GM19468 (cell line): ENCODE data around the gene CENPS.

Source experiments
- ATAC-seq: cut with Tn5 transposase; IDR thresholded peaks from one replicate; pipeline ENCODE4 v1.9.1; 2021; ENCODE audit warnings: mild to moderate bottlenecking, moderate library complexity, moderate number of reproducible peaks; ENCODE audit not compliant: unreplicated experiment; ENCODE audit errors: extremely low read depth

CENPS gene

DNA sequence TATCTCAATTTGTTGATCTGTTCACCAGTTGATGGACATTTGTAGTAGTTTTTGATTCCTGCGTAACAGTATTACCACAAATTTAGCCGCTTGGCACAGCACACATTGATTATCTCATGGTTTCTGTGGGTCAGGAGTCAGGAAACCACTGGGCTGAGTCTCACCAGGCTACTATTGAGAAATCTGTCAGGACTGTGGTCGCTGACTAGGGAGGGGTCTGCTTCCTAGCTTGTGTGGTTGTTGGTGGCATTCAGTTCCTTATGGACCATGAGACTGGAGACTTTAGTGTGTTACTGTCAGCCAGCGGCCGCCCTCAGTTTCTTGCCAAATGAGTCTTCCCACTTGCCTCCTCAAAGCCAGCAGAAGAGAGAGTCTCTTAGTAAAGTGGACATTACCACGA is 54.3 kb downstream of the CENPS start:
- no peak for ATAC-seq

- ATAC-seq = no peak
Measured at GRCh38 chr1:10489291-10490055, 59.2 kb downstream of the CENPS start.

GRCh38 chr1:10490286-10490970 is 60.2 kb downstream of the CENPS start:
- ATAC-seq = no peak
